H1 (cell line): ENCODE data around the gene TMEM145. TPM values are rescaled to one million over a fixed set of nuclear protein-coding genes. Genes with fewer than 3 reads are reported as not detected.
"Not testable (repeated sequence)": the region's sequence is repeated elsewhere in the genome, so short reads cannot be mapped to it uniquely, and the experiment has no call there.

Experiments used
- CTCF ChIA-PET: fragments of 300-600 bp; sonication (Branson Sonifier 250); formaldehyde crosslinking; loops from one replicate; lab custom pipeline; 2021; ENCODE audit not compliant: partially characterized antibody; lab: Charles Lee
- POLR2A ChIA-PET: fragments of 300-600 bp; sonication (Branson Sonifier 250); formaldehyde crosslinking; loops from one replicate; lab custom pipeline; 2021; ENCODE audit warnings: inconsistent platforms; ENCODE audit not compliant: partially characterized antibody; lab: Charles Lee
- DNase-seq, 2 experiments: peaks; one replicate each; pipeline versions ENCODE4 v3.0.0 to v3.0.0-alpha.2; 2010 to 2022; ENCODE audit warnings: low spot score in 2 of 2, low read depth in 1 of 2, mixed read lengths in 1 of 2
- FAIRE-seq: peaks from 2 replicates; lab custom pipeline; 2011; peaks lifted over from hg19 to GRCh38; lab: Jason Lieb, UNC
- H2AFZ ChIP-seq: 2 replicates; pipeline ENCODE4 v1.8.1; 2012; ENCODE audit warnings: low read length, inconsistent platforms
- H2AK5ac ChIP-seq: 2 replicates; pipeline ENCODE4 v1.6.1; 2013; ENCODE audit warnings: low read depth, low read length
- H2BK120ac ChIP-seq: replicated peaks from 2 replicates; pipeline ENCODE3; 2013; ENCODE audit warnings: low read depth, low read length, inconsistent platforms
- H2BK12ac ChIP-seq: 2 replicates; pipeline ENCODE4 v1.6.1; 2013; ENCODE audit warnings: low read depth, low read length
- H2BK15ac ChIP-seq: 2 replicates; pipeline ENCODE4 v1.6.1; 2013; ENCODE audit warnings: low read length
- H2BK20ac ChIP-seq: 2 replicates; pipeline ENCODE4 v1.6.1; 2013; ENCODE audit warnings: low read length
- H2BK5ac ChIP-seq: 2 replicates; pipeline ENCODE4 v1.6.1; 2013; ENCODE audit warnings: low read depth, low read length
- H3K14ac ChIP-seq: 2 replicates; pipeline ENCODE4 v1.6.1; 2013; ENCODE audit warnings: inconsistent platforms; ENCODE audit not compliant: insufficient read length
- H3K18ac ChIP-seq: 2 replicates; pipeline ENCODE4 v1.6.1; 2013; ENCODE audit warnings: low read length; ENCODE audit errors: extremely low read depth
- H3K23ac ChIP-seq: 2 replicates; pipeline ENCODE4 v1.6.1; 2013; ENCODE audit warnings: inconsistent platforms; ENCODE audit not compliant: insufficient read length
- H3K23me2 ChIP-seq: 2 replicates; pipeline ENCODE4 v1.6.1; 2013; ENCODE audit warnings: low read depth, low read length
- H3K27ac ChIP-seq: 2 replicates; pipeline ENCODE4 v1.6.1; 2011; ENCODE audit warnings: low read depth, low read length, inconsistent platforms
- H3K27me3 ChIP-seq, 4 experiments: replicated peaks in 1 of 4; 1 replicate in 1 of 4; 2 replicates in 3 of 4; pipeline versions ENCODE4 v1.6.1 to v1.8.1; 2011 to 2013; ENCODE audit warnings: low read length in 3 of 4, mild to moderate bottlenecking in 3 of 4, inconsistent platforms in 2 of 4, mixed read lengths in 2 of 4, moderate library complexity in 1 of 4; ENCODE audit not compliant: control insufficient read depth in 3 of 4, insufficient read depth in 3 of 4; ENCODE audit errors: extremely low read depth in 1 of 4
- H3K36me3 ChIP-seq, 4 experiments: 2 replicates each; pipeline versions ENCODE4 v1.6.1 to v1.8.1; 2011 to 2013; ENCODE audit warnings: mild to moderate bottlenecking in 4 of 4, low read length in 3 of 4, moderate library complexity in 2 of 4, control low read depth in 1 of 4, inconsistent platforms in 1 of 4; ENCODE audit not compliant: insufficient read depth in 4 of 4, control insufficient read depth in 2 of 4
- H3K4ac ChIP-seq: replicated peaks from 2 replicates; pipeline ENCODE3; 2013; ENCODE audit warnings: low read length, low read depth, mixed read lengths, inconsistent platforms; ENCODE audit not compliant: insufficient read length
- H3K4me1 ChIP-seq, 4 experiments: replicated peaks in 1 of 4; 1 replicate in 1 of 4; 2 replicates in 3 of 4; pipeline versions ENCODE4 v1.6.1 to v1.8.1; 2011 to 2013; ENCODE audit warnings: low read length in 3 of 4, inconsistent platforms in 2 of 4, mixed read lengths in 1 of 4; ENCODE audit not compliant: insufficient read depth in 4 of 4, control insufficient read depth in 3 of 4
- H3K4me2 ChIP-seq, 2 experiments: 2 replicates each; pipeline versions ENCODE4 v1.6.1 to v1.8.1; 2011 to 2013; ENCODE audit warnings: low read depth in 2 of 2, low read length in 2 of 2, control low read depth in 1 of 2, inconsistent platforms in 1 of 2, mild to moderate bottlenecking in 1 of 2; ENCODE audit not compliant: insufficient read depth in 1 of 2
- H3K4me3 ChIP-seq, 4 experiments: fragments of 200-600, 300-600 bp in 1 of 4; sonication (generic), shearing (Covaris generic), sonication (Bioruptor Twin) in 1 of 4; 2 replicates each; pipeline versions ENCODE4 v1.5.1 to v1.8.1; 2011 to 2016; ENCODE audit warnings: low read length in 4 of 4, low read depth in 3 of 4, control low read depth in 2 of 4, inconsistent platforms in 2 of 4, mild to moderate bottlenecking in 2 of 4, mixed read lengths in 1 of 4, moderate library complexity in 1 of 4; ENCODE audit not compliant: insufficient read depth in 2 of 4; ENCODE audit errors: extremely low read depth in 1 of 4
- H3K56ac ChIP-seq: replicated peaks from 2 replicates; pipeline ENCODE3; 2013; ENCODE audit warnings: low read depth, mild to moderate bottlenecking, mixed read lengths, low read length, inconsistent platforms; ENCODE audit not compliant: insufficient read length
- H3K79me1 ChIP-seq: 2 replicates; pipeline ENCODE4 v1.6.1; 2013; ENCODE audit warnings: low read depth, low read length, control low read depth
- H3K79me2 ChIP-seq, 2 experiments: 2 replicates each; pipeline versions ENCODE4 v1.6.1 to v1.8.1; 2012 to 2013; ENCODE audit warnings: low read length in 2 of 2, mild to moderate bottlenecking in 2 of 2, inconsistent platforms in 1 of 2; ENCODE audit not compliant: insufficient read depth in 2 of 2, control insufficient read depth in 1 of 2
- H3K9ac ChIP-seq, 4 experiments: replicated peaks in 1 of 4; 1 replicate in 1 of 4; 2 replicates in 3 of 4; pipeline versions ENCODE4 v1.6.1 to v1.8.1; 2011 to 2013; ENCODE audit warnings: low read depth in 3 of 4, low read length in 3 of 4, control low read depth in 2 of 4, mild to moderate bottlenecking in 2 of 4, moderate library complexity in 2 of 4, inconsistent platforms in 1 of 4; ENCODE audit errors: extremely low read depth in 1 of 4
- H3K9me3 ChIP-seq, 2 experiments: 2 replicates each; pipeline versions ENCODE4 v1.6.1 to v1.8.1; 2012 to 2013; ENCODE audit warnings: mild to moderate bottlenecking in 2 of 2, moderate library complexity in 2 of 2, control low read depth in 1 of 2, inconsistent platforms in 1 of 2, low read depth in 1 of 2, low read length in 1 of 2, mixed read lengths in 1 of 2; ENCODE audit not compliant: insufficient read depth in 2 of 2
- H4K20me1 ChIP-seq, 2 experiments: replicated peaks in 1 of 2; 2 replicates each; pipeline versions ENCODE3 to v1.8.1; 2011 to 2013; ENCODE audit warnings: inconsistent platforms in 2 of 2, low read length in 2 of 2, mild to moderate bottlenecking in 1 of 2; ENCODE audit not compliant: insufficient read depth in 2 of 2, control insufficient read depth in 1 of 2
- H4K5ac ChIP-seq: 2 replicates; pipeline ENCODE4 v1.6.1; 2013; ENCODE audit warnings: low read length, low read depth, mixed read lengths, inconsistent platforms; ENCODE audit not compliant: insufficient read length
- H4K8ac ChIP-seq: 2 replicates; pipeline ENCODE4 v1.8.0; 2013; ENCODE audit warnings: mild to moderate bottlenecking, moderate library complexity, low read length, inconsistent platforms; ENCODE audit not compliant: insufficient read depth; ENCODE audit errors: extremely low read depth
- H4K91ac ChIP-seq: replicated peaks from 2 replicates; pipeline ENCODE3; 2013; ENCODE audit warnings: low read length, mixed read lengths, inconsistent platforms; ENCODE audit not compliant: insufficient read length
- WGBS, 2 experiments: shearing (Covaris generic) in 1 of 2; methylation state at CpG; one replicate each; pipeline versions ENCODE4 v1.1.6 to v1.1.7; 2013 to 2015; ENCODE audit warnings: low lambda C conversion rate in 2 of 2, mixed read lengths in 2 of 2, inconsistent platforms in 1 of 2, low coverage in 1 of 2, missing lambda C conversion rate in 1 of 2; ENCODE audit not compliant: insufficient replicate concordance in 2 of 2, insufficient coverage in 1 of 2, insufficient read length in 1 of 2; ENCODE audit errors: extremely low coverage in 1 of 2, missing lambda C conversion rate in 1 of 2; 5-methylcytosine and 5-hydroxymethylcytosine counted together
- polyA plus RNA-seq, 7 experiments: library from polyadenylated mRNA; depleted of rRNA in 3 of 7; stranded (reverse) in 5 of 7; unstranded in 2 of 7; fragments of >200 nt in 5 of 7; fragments of 200-250 nt in 2 of 7; gene quantifications; 1 replicate in 5 of 7; 2 replicates in 1 of 7; 4 replicates in 1 of 7; pipeline versions ENCODE4 v1.2.1 to v1.2.3, GENCODE V29; 2011 to 2013; ENCODE audit warnings: missing spikeins in 2 of 7, mixed read lengths in 2 of 7
- total RNA-seq: library from RNA; stranded (reverse); fragmentation: NEBNext Ultra II Directional; extraction: Animal tissue kit (Norgen Biotek cat#: 25700); gene quantifications from 2 replicates; pipeline ENCODE4 v1.2.1, GENCODE V29; 2021

The TMEM145 gene
- total and polyA plus RNA-seq, 2 of the 8 experiments (the other 6 are each of a cell fraction or from before 2014, with no cell fraction given), result 2.3 to 4.7 TPM

DNA sequence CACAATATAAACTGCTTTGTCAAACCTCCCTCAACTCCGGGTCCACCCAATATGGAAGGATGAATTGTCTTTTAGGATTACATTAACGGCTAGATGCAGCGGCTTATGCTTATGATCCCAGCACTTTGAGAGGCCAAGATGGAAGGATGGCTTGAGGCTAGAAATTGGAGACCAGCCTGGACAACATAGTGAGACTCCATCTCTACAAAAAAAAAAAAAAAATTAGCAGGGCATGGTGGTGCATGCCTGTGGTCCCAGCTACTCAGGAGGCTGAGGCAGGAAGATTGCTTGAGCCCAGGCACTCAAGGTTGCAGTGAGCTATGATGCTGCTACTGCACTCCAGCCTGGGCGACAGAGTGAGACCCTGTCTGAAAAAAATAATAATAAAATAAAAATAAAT, 47.0 kb upstream of the TMEM145 start:
- not testable (repeated sequence) for H2BK5ac ChIP-seq, H2BK120ac ChIP-seq, H3K27me3 ChIP-seq, H4K5ac ChIP-seq, H3K9ac ChIP-seq, H3K23ac ChIP-seq, H3K36me3 ChIP-seq, H3K27ac ChIP-seq, H3K9me3 ChIP-seq, H4K20me1 ChIP-seq, H2AFZ ChIP-seq, H4K91ac ChIP-seq, FAIRE-seq, DNase-seq, H3K4me2 ChIP-seq, H3K18ac ChIP-seq, H3K79me2 ChIP-seq, H3K14ac ChIP-seq, H2BK12ac ChIP-seq, H4K8ac ChIP-seq, H3K4ac ChIP-seq, H3K4me3 ChIP-seq, H3K56ac ChIP-seq, H2AK5ac ChIP-seq, H2BK20ac ChIP-seq, H2BK15ac ChIP-seq, H3K79me1 ChIP-seq
- POLR2A ChIA-PET, result interaction anchor here (1.3 to 1.8 kb wide), 2 partner anchors 19 to 23 kb away, joined by 3 to 6 read pairs; no protein-coding TSS in a partner anchor
- CTCF ChIA-PET, result interaction anchor here (0.6 to 4.4 kb wide), 6 partner anchors 8 to 158 kb away, joined by 3 to 35 read pairs (median 4); no protein-coding TSS in a partner anchor
- H3K4me1 ChIP-seq, result peaks cover 2 to 20% (median 10%) of the 10 kb centered on the region in 4 experiments
- WGBS, 2 experiments, result 94% methylated on average over 4 of the region's 4 CpGs; no CpG with 5 or more reads in 1 of the 2 experiments
- H3K23me2 ChIP-seq, result peaks cover 10% of the 10 kb centered on the region; the same call in 1 of the 2 replicates
